ENCODE measurements around the gene COPS8. TPM values are rescaled to one million over a fixed set of nuclear protein-coding genes. Genes with fewer than 3 reads are reported as not detected.

COPS8 gene
- total RNA-seq, 3 donors from 2014 or later (not counting 1 experiment from before 2014, with no cell fraction given), result 51.8 to 57.9 (median 53.9) TPM

GRCh38 chr2:237092506-237092905 is 6.8 kb downstream of the COPS8 start:
- Histone ChIP-seq H3K4me3 (ENCODE audit: low read length) (no peak overlapping the region), H3K27ac (ENCODE audit: low read length) (no peak overlapping the region), H3K9me3 (ENCODE audit: control insufficient read depth, insufficient read depth, low read length) (no peaks in the 10 kb centered on the region), H3K4me1 (ENCODE audit: control insufficient read depth, insufficient read depth, low read length) (no peaks in the 10 kb centered on the region), H3K27me3 (ENCODE audit: control insufficient read depth, insufficient read depth, low read length) (no peaks in the 10 kb centered on the region), H3K36me3 (ENCODE audit: control insufficient read depth, insufficient read depth, low read length) (peaks cover 54% of the 10 kb centered on the region)
- TF ChIP-seq, protein P1, sequence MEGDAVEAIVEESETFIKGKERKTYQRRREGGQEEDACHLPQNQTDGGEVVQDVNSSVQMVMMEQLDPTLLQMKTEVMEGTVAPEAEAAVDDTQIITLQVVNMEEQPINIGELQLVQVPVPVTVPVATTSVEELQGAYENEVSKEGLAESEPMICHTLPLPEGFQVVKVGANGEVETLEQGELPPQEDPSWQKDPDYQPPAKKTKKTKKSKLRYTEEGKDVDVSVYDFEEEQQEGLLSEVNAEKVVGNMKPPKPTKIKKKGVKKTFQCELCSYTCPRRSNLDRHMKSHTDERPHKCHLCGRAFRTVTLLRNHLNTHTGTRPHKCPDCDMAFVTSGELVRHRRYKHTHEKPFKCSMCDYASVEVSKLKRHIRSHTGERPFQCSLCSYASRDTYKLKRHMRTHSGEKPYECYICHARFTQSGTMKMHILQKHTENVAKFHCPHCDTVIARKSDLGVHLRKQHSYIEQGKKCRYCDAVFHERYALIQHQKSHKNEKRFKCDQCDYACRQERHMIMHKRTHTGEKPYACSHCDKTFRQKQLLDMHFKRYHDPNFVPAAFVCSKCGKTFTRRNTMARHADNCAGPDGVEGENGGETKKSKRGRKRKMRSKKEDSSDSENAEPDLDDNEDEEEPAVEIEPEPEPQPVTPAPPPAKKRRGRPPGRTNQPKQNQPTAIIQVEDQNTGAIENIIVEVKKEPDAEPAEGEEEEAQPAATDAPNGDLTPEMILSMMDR (IDR thresholded peaks at IDR 0.05), result no peak
- Mint-ChIP-seq H3K36me3 (peaks cover 11% of the 10 kb centered on the region), H3K27me3 (ENCODE audit: low read depth in 2 of 2) (no peaks in the 10 kb centered on the region), H3K4me3 (no peak overlapping the region), H3K27ac (no peak overlapping the region), H3K9me3 (no peaks in the 10 kb centered on the region), H3K4me1 (peaks cover 0 to 8% of the 10 kb centered on the region in 2 donors)
- ATAC-seq (no peak), DNase-seq (no peak)
- intact Hi-C loops (cut with micrococcal nuclease), result no loop called here
- 92% methylated on average over 5 of the region's 5 CpGs for WGBS (ENCODE audit: insufficient coverage)

GRCh38 chr2:237092920-237093781 is 7.5 kb downstream of the COPS8 start:
- H3K27me3 ChIP-seq (ENCODE audit: control insufficient read depth, insufficient read depth, low read length), result no peaks in the 10 kb centered on the region
- no peaks in the 10 kb centered on the region for H3K9me3 ChIP-seq (ENCODE audit: control insufficient read depth, insufficient read depth, low read length)
- H3K27ac ChIP-seq (ENCODE audit: low read length), result no peak overlapping the region
- no peak overlapping the region for H3K4me3 ChIP-seq (ENCODE audit: low read length)
- ATAC-seq (no peak), DNase-seq (no peak)
- Mint-ChIP-seq H3K4me1 (peaks cover 0 to 8% of the 10 kb centered on the region in 2 donors), H3K36me3 (peaks cover 11% of the 10 kb centered on the region), H3K27me3 (ENCODE audit: low read depth in 2 of 2) (no peaks in the 10 kb centered on the region), H3K9me3 (no peaks in the 10 kb centered on the region), H3K4me3 (no peak overlapping the region), H3K27ac (no peak overlapping the region)
- H3K4me1 ChIP-seq (ENCODE audit: control insufficient read depth, insufficient read depth, low read length), result no peaks in the 10 kb centered on the region
- H3K36me3 ChIP-seq (ENCODE audit: control insufficient read depth, insufficient read depth, low read length), result peaks cover 60% of the 10 kb centered on the region
- intact Hi-C loops (cut with micrococcal nuclease), result no loop called here
- TF ChIP-seq, protein P1 (IDR thresholded peaks at IDR 0.05), result no peak
- WGBS (ENCODE audit: insufficient coverage), result 94% methylated on average over 8 of the region's 9 CpGs

DNA sequence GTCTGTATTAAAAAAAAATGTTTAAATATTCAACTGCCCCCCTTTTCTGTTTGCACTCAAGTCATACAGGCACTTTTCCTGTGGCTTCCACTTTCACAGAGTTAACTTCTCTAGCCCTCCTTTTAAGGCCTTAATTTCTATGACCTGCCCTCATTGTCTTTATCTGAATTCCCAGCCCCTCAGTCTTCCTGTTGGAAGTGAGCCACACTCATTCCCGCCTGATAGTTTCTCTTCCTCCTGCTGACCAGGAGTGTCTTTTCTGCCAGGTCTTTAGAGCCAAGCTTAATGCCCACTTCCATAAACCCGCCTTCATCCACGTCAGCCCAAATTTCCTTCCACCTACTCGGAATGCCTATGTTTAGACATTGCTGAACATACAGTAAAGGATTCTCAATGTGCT is 10.5 kb downstream of the COPS8 start:
- Histone ChIP-seq H3K4me1 (ENCODE audit: control insufficient read depth, insufficient read depth, low read length) (no peaks in the 10 kb centered on the region), H3K36me3 (ENCODE audit: control insufficient read depth, insufficient read depth, low read length) (peaks cover 72% of the 10 kb centered on the region), H3K27ac (ENCODE audit: low read length) (no peak overlapping the region), H3K27me3 (ENCODE audit: control insufficient read depth, insufficient read depth, low read length) (no peaks in the 10 kb centered on the region), H3K4me3 (ENCODE audit: low read length) (no peak overlapping the region), H3K9me3 (ENCODE audit: control insufficient read depth, insufficient read depth, low read length) (no peaks in the 10 kb centered on the region)
- Mint-ChIP-seq H3K4me3 (no peak overlapping the region), H3K27me3 (ENCODE audit: low read depth in 2 of 2) (no peaks in the 10 kb centered on the region), H3K27ac (no peak overlapping the region), H3K4me1 (no peaks in the 10 kb centered on the region), H3K36me3 (peaks cover 18% of the 10 kb centered on the region), H3K9me3 (no peaks in the 10 kb centered on the region)
- ATAC-seq, result no peak
- no peak for DNase-seq
- TF ChIP-seq, protein P1 (IDR thresholded peaks at IDR 0.05), result no peak
- intact Hi-C loops (cut with micrococcal nuclease), result no loop called here
- WGBS (ENCODE audit: insufficient coverage), result 93% methylated on average over 4 of the region's 4 CpGs
